ENCODE data around the gene ARSD. TPM values are rescaled to one million over a fixed set of nuclear protein-coding genes. Genes with fewer than 3 reads are reported as not detected.
"Not testable (repeated sequence)": the region's sequence is repeated elsewhere in the genome, so short reads cannot be mapped to it uniquely, and the experiment has no call there.

The ARSD gene
- total RNA-seq, 1 experiment from 2014 or later = 8.0 TPM

- peak; percentile 34; the same call in 1 of the 2 replicates for ATAC-seq
- H3K27ac ChIP-seq (ENCODE audit: low read depth, low read length); BruUV-seq (replicated peaks); POLR2A ChIA-PET; CTCF ChIA-PET; H2AFZ ChIP-seq (ENCODE audit: low read depth, low read length, poor library complexity, severe bottlenecking); H3K9ac ChIP-seq (ENCODE audit: low read length); H3K9me3 ChIP-seq (ENCODE audit: control insufficient read depth in 1 of 2, insufficient read depth in 1 of 2, low read depth in 1 of 2, low read length in 2 of 2); intact Hi-C loops (cut with micrococcal nuclease); H3K27me3 ChIP-seq (ENCODE audit: insufficient read depth, low read length); RAD21 ChIA-PET (ENCODE audit: low non-redundant PET in 1 of 2, low total read pairs in 2 of 2, uncharacterized antibody in 2 of 2, unreplicated experiment in 2 of 2); H3K36me3 ChIP-seq (ENCODE audit: control insufficient read depth in 1 of 2, insufficient read depth in 2 of 2, low read length in 2 of 2); DNase-seq (ENCODE audit: low read depth, low spot score); H3K4me1 ChIP-seq (ENCODE audit: control insufficient read depth in 1 of 2, insufficient read depth in 2 of 2, low read length in 2 of 2); H3K9me2 ChIP-seq (ENCODE audit: insufficient read depth); H4K20me1 ChIP-seq (ENCODE audit: insufficient read depth); H3K79me2 ChIP-seq (ENCODE audit: insufficient read depth, low read length); H3K4me3 ChIP-seq (replicated peaks in 1 of 2; ENCODE audit: low read depth in 1 of 2, low read length in 2 of 2): not testable (repeated sequence)
- peak in 1 of 3 experiments; percentile 13; a peak in 1 of 6 replicates for TF ChIP-seq CTCF (IDR thresholded peaks at IDR 0.05 in 2 of 3, conservative IDR thresholded peaks at IDR 0.05 in 1 of 3; ENCODE audit: borderline replicate concordance in 1 of 3, insufficient read depth in 1 of 3, low read depth in 2 of 3, low read length in 2 of 3)
- peak; percentile 40; the same call in 1 of the 2 replicates for TF ChIP-seq RAD21 (IDR thresholded peaks at IDR 0.05; ENCODE audit: low read depth)
- H3K4me2 ChIP-seq (ENCODE audit: low read length) = peak overlapping the region; percentile 14; the same call in 1 of the 2 replicates
Observed at GRCh38 chrX:2889706-2890490, 39.2 kb downstream of the ARSD start.

- RAD21 ChIA-PET (ENCODE audit: low non-redundant PET in 1 of 2, low total read pairs in 2 of 2, uncharacterized antibody in 2 of 2, unreplicated experiment in 2 of 2) = no interaction called here
- CTCF ChIA-PET = no interaction called here
- Histone ChIP-seq H3K9me2 (ENCODE audit: insufficient read depth) (no peaks in the 10 kb centered on the region), H3K36me3 (ENCODE audit: control insufficient read depth in 1 of 2, insufficient read depth in 2 of 2, low read length in 2 of 2) (no peaks in the 10 kb centered on the region), H3K4me3 (replicated peaks in 1 of 2; ENCODE audit: low read depth in 1 of 2, low read length in 2 of 2) (no peak overlapping the region), H4K20me1 (ENCODE audit: insufficient read depth) (no peaks in the 10 kb centered on the region), H2AFZ (ENCODE audit: low read depth, low read length, poor library complexity, severe bottlenecking) (no peak overlapping the region), H3K4me1 (ENCODE audit: control insufficient read depth in 1 of 2, insufficient read depth in 2 of 2, low read length in 2 of 2) (no peaks in the 10 kb centered on the region), H3K79me2 (ENCODE audit: insufficient read depth, low read length) (no peaks in the 10 kb centered on the region), H3K4me2 (ENCODE audit: low read length) (0 out of 2 replicates have a peak overlapping the region, but pooled peaks have one; percentile 14), H3K27ac (ENCODE audit: low read depth, low read length) (no peak overlapping the region), H3K9ac (ENCODE audit: low read length) (no peak overlapping the region), H3K27me3 (ENCODE audit: insufficient read depth, low read length) (no peaks in the 10 kb centered on the region), H3K9me3 (ENCODE audit: control insufficient read depth in 1 of 2, insufficient read depth in 1 of 2, low read depth in 1 of 2, low read length in 2 of 2) (no peaks in the 10 kb centered on the region)
- no TSS peak for BruUV-seq (replicated peaks)
- ATAC-seq = no peak
- DNase-seq (ENCODE audit: low read depth, low spot score) = no peak
- POLR2A ChIA-PET = no interaction called here
- intact Hi-C loops (cut with micrococcal nuclease) = no loop called here
- no peak for TF ChIP-seq ELF1 (IDR thresholded peaks at IDR 0.05; ENCODE audit: borderline replicate concordance, low read depth)
- TF ChIP-seq REST (IDR thresholded peaks at IDR 0.05; ENCODE audit: low read depth) = no peak
- TF ChIP-seq ZFX (IDR thresholded peaks at IDR 0.05) = no peak
- no peak for TF ChIP-seq POLR2A (IDR thresholded peaks at IDR 0.05; ENCODE audit: borderline replicate concordance, extremely low read depth, insufficient read depth, insufficient read length)
- TF ChIP-seq SIN3A (IDR thresholded peaks at IDR 0.05; ENCODE audit: low read depth) = no peak
- no peak for TF ChIP-seq ZBTB33 (IDR thresholded peaks at IDR 0.05; ENCODE audit: extremely low read depth, insufficient replicate concordance, low read length)
- TF ChIP-seq EZH2 (IDR thresholded peaks at IDR 0.05) = no peak
- TF ChIP-seq CEBPB (IDR thresholded peaks at IDR 0.05; ENCODE audit: low read depth) = no peak
- TF ChIP-seq FOSL1 (IDR thresholded peaks at IDR 0.05; ENCODE audit: low read depth) = no peak
- TF ChIP-seq EGR1 (IDR thresholded peaks at IDR 0.05; ENCODE audit: low read depth) = no peak
Observed at GRCh38 chrX:2889045-2889605, 40.0 kb downstream of the ARSD start.

All from HCT116 (cell line).